NCI-H226 (cell line): ENCODE results near the gene KANSL3.
"Not testable (repeated sequence)": the region's sequence is repeated elsewhere in the genome, so short reads cannot be mapped to it uniquely, and the experiment has no call there.

ENCODE experiments used
- DNase-seq: peaks from one replicate; pipeline ENCODE4 v3.0.0-alpha.2; 2015

Gene KANSL3

GRCh38 chr2:96556441-96557330 is 81.4 kb downstream of the KANSL3 start:
- peak; percentile 86 for DNase-seq

- no peak for DNase-seq
Observed at GRCh38 chr2:96555146-96555610, 82.9 kb downstream of the KANSL3 start.

GRCh38 chr2:96554293-96555145 is 83.6 kb downstream of the KANSL3 start:
- no peak for DNase-seq

GRCh38 chr2:96553957-96554292 is 84.2 kb downstream of the KANSL3 start:
- not testable (repeated sequence) for DNase-seq

- no peak for DNase-seq
Observed at GRCh38 chr2:96553176-96553956, 84.7 kb downstream of the KANSL3 start.

- DNase-seq: no peak
Observed at GRCh38 chr2:96552315-96553175, 85.6 kb downstream of the KANSL3 start.

GRCh38 chr2:96551605-96552314 is 86.4 kb downstream of the KANSL3 start:
- DNase-seq: no peak

GRCh38 chr2:96550787-96551604 is 87.1 kb downstream of the KANSL3 start:
- DNase-seq: no peak

- DNase-seq: no peak
Observed at GRCh38 chr2:96549967-96550786, 87.9 kb downstream of the KANSL3 start.

GRCh38 chr2:96549466-96549785 is 88.7 kb downstream of the KANSL3 start:
- no peak for DNase-seq

- DNase-seq: no peak
Observed at GRCh38 chr2:96548558-96549465, 89.3 kb downstream of the KANSL3 start.

GRCh38 chr2:96547731-96548171 is 90.4 kb downstream of the KANSL3 start:
- no peak for DNase-seq

- no peak for DNase-seq
Observed at GRCh38 chr2:96547203-96547641, 90.9 kb downstream of the KANSL3 start.

GRCh38 chr2:96546797-96547196 is 91.3 kb downstream of the KANSL3 start:
- DNase-seq: no peak

GRCh38 chr2:96546321-96546720 is 91.8 kb downstream of the KANSL3 start:
- no peak for DNase-seq
